ENCODE results near the gene ABCD4. TPM values are rescaled to one million over a fixed set of nuclear protein-coding genes. Genes with fewer than 3 reads are reported as not detected.

Gene ABCD4
- polyA plus RNA-seq, 1 of the 3 experiments (the other 2 are of a cell fraction): 37.0 TPM

DNA sequence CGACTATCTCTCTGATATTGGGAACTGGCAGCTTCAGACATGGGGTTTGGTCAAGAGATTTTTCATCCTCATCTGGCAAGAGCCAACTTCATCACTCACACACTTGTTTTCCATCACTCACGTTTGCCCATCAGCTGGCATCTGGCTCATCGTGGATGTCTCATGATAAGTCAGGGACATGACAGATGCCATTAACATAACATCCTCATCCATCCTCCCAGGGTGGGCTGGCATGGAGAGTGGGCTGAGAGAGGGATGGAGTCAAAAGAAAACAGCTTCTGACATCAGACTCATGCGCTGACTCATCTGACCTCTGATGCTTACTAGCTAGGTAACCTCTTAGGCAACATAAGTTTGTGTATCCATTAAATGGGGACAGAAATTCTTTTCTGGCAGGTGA is 65.3 kb downstream of the ABCD4 start:
- H3K9me2 ChIP-seq: no peaks in the 10 kb centered on the region
- peaks cover 71% of the 10 kb centered on the region for H3K27me3 ChIP-seq (ENCODE audit: insufficient read depth)
- H2AFZ ChIP-seq (ENCODE audit: low read depth): no peak overlapping the region
- H3K36me3 ChIP-seq (replicated peaks in 1 of 2; ENCODE audit: control insufficient read depth in 1 of 2, insufficient read depth in 2 of 2, low read length in 1 of 2): no peaks in the 10 kb centered on the region
- no peaks in the 10 kb centered on the region for H3K9me3 ChIP-seq
- H3K4me2 ChIP-seq: no peak overlapping the region
- no peak for DNase-seq
- 19% methylated on average over 3 of the region's 4 CpGs for WGBS (ENCODE audit: low lambda C conversion rate)
- H3K27ac ChIP-seq (ENCODE audit: low read depth in 2 of 2, low read length in 1 of 2): no peak overlapping the region
- CTCF ChIA-PET: interaction anchor here (0.9 to 6.2 kb wide), 5 partner anchors 10 to 125 kb away, joined by 3 to 30 read pairs (median 5); no protein-coding TSS in a partner anchor
- POLR2A ChIA-PET: no interaction called here
- TF ChIP-seq SIN3A (IDR thresholded peaks at IDR 0.05; ENCODE audit: borderline replicate concordance, low read depth, low read length) (no peak), ELF1 (IDR thresholded peaks at IDR 0.05) (no peak), TCF12 (IDR thresholded peaks at IDR 0.05) (no peak), GABPA (IDR thresholded peaks at IDR 0.05; ENCODE audit: low read depth) (no peak), RFX5 (IDR thresholded peaks at IDR 0.05; ENCODE audit: low read length) (no peak), FOXM1 (IDR thresholded peaks at IDR 0.05; ENCODE audit: low read depth) (no peak), MXI1 (IDR thresholded peaks at IDR 0.05; ENCODE audit: low read depth, low read length) (no peak)
- TF ChIP-seq, protein P1, sequence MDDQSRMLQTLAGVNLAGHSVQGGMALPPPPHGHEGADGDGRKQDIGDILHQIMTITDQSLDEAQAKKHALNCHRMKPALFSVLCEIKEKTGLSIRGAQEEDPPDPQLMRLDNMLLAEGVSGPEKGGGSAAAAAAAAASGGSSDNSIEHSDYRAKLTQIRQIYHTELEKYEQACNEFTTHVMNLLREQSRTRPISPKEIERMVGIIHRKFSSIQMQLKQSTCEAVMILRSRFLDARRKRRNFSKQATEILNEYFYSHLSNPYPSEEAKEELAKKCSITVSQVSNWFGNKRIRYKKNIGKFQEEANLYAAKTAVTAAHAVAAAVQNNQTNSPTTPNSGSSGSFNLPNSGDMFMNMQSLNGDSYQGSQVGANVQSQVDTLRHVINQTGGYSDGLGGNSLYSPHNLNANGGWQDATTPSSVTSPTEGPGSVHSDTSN (IDR thresholded peaks at IDR 0.05): no peak
- TF ChIP-seq, protein P2, sequence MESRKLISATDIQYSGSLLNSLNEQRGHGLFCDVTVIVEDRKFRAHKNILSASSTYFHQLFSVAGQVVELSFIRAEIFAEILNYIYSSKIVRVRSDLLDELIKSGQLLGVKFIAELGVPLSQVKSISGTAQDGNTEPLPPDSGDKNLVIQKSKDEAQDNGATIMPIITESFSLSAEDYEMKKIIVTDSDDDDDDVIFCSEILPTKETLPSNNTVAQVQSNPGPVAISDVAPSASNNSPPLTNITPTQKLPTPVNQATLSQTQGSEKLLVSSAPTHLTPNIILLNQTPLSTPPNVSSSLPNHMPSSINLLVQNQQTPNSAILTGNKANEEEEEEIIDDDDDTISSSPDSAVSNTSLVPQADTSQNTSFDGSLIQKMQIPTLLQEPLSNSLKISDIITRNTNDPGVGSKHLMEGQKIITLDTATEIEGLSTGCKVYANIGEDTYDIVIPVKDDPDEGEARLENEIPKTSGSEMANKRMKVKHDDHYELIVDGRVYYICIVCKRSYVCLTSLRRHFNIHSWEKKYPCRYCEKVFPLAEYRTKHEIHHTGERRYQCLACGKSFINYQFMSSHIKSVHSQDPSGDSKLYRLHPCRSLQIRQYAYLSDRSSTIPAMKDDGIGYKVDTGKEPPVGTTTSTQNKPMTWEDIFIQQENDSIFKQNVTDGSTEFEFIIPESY (IDR thresholded peaks at IDR 0.05; ENCODE audit: borderline replicate concordance, low read depth): no peak
- H4K20me1 ChIP-seq (ENCODE audit: insufficient read depth): peaks cover 18% of the 10 kb centered on the region
- H3K79me2 ChIP-seq (ENCODE audit: insufficient read depth): no peaks in the 10 kb centered on the region
- H3K4me1 ChIP-seq (ENCODE audit: control insufficient read depth in 1 of 2, insufficient read depth in 2 of 2, low read depth in 1 of 2, low read length in 1 of 2): no peaks in the 10 kb centered on the region; a peak in 1 of 4 replicates
- no peaks in the 10 kb centered on the region for H3F3A ChIP-seq (replicated peaks; ENCODE audit: insufficient read depth)
- no peak overlapping the region for H3K4me3 ChIP-seq (ENCODE audit: low read depth in 2 of 2, low read length in 1 of 2)
- no peak overlapping the region for H3K9ac ChIP-seq

Other genes starting within 250 kb of the ABCD4 start
- 9.4 and 12.9 TPM in 2 replicates for gene ALDH6A1, start 218.5 kb downstream of the ABCD4 start, polyA plus RNA-seq (2012; rRNA removed)
- 4.9 and 5.9 TPM in 2 replicates for gene LIN52, start 218.0 kb downstream of the ABCD4 start, polyA plus RNA-seq (2012; rRNA removed)
- gene VSX2, start 63.5 kb downstream of the ABCD4 start, polyA plus RNA-seq (2012; rRNA removed): not detected in 2 replicates
- not detected in 2 replicates for gene VRTN, start 45.5 kb upstream of the ABCD4 start, polyA plus RNA-seq (2012; rRNA removed)
- not detected in 2 replicates for gene SYNDIG1L, start 123.3 kb upstream of the ABCD4 start, polyA plus RNA-seq (2012; rRNA removed)
- 340 and 522 TPM in 2 replicates for gene NPC2, start 190.4 kb upstream of the ABCD4 start, polyA plus RNA-seq (2012; rRNA removed)
- gene ISCA2, start 190.8 kb upstream of the ABCD4 start, polyA plus RNA-seq (2012; rRNA removed): 37.3 and 51.9 TPM in 2 replicates

Data from SK-N-SH (cell line).